ENCODE results near the gene CDY2A. TPM values are rescaled to one million over a fixed set of nuclear protein-coding genes. Genes with fewer than 3 reads are reported as not detected.
"Not testable (repeated sequence)": the region's sequence is repeated elsewhere in the genome, so short reads cannot be mapped to it uniquely, and the experiment has no call there.

The CDY2A gene
- total and polyA plus RNA-seq, 9 of the 15 experiments (the other 6 are each of a cell fraction or from before 2014, with no cell fraction given): not detected

DNA sequence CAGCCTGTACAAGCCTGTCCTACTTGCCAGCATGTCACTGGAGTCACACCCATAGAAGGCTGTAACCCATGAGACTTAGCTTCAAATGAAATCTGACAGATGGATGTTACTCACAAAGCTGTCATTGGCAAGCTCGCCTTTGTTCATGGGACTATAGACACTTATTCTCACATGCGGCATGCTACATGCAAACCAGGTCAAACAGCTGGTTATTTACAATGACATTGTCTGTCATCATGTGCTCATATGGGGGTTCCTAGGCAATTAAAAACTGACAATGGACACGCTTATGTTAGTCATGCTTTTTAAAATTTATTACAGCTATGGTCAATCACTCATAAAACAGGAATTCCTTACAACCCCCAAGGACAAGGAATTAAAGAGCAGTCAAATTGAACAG, 30.9 kb downstream of the CDY2A start:
- H3K36me3 ChIP-seq (ENCODE audit: control insufficient read depth, insufficient read depth, low read length); H3K4me1 ChIP-seq (replicated peaks in 1 of 2; ENCODE audit: control insufficient read depth in 2 of 2, insufficient read depth in 2 of 2, low read length in 2 of 2); H4K20me1 ChIP-seq (replicated peaks; ENCODE audit: control insufficient read depth, insufficient read depth, low read length); H3K4me2 ChIP-seq (ENCODE audit: insufficient read depth, low read length); ATAC-seq; BruUV-seq (replicated peaks); H3K79me2 ChIP-seq (ENCODE audit: control insufficient read depth, insufficient read depth, low read length); H2AFZ ChIP-seq (ENCODE audit: low read depth, low read length); FAIRE-seq; DNase-seq (ENCODE audit: extremely low read depth in 1 of 4, low spot score in 3 of 4); H3K9ac ChIP-seq (ENCODE audit: insufficient read depth in 1 of 2, low read depth in 2 of 2, low read length in 2 of 2); H3K27me3 ChIP-seq (ENCODE audit: control insufficient read depth in 2 of 2, insufficient read depth in 2 of 2, low read length in 2 of 2); H3K9me3 ChIP-seq (replicated peaks; ENCODE audit: control insufficient read depth, insufficient read depth, low read depth, low read length); POLR2A ChIA-PET; H3K9me1 ChIP-seq (ENCODE audit: control insufficient read depth, insufficient read depth, low read length); H3K27ac ChIP-seq (ENCODE audit: extremely low read depth, low read depth, low read length); CTCF ChIA-PET (ENCODE audit: low intra/inter-chr PET ratio); in situ Hi-C loops (cut with MboI); H3K4me3 ChIP-seq; intact Hi-C loops (cut with micrococcal nuclease): not testable (repeated sequence)
- WGBS (ENCODE audit: insufficient coverage, low coverage, missing lambda C conversion rate): no CpG with 5 or more reads among the region's 3 CpGs

DNA sequence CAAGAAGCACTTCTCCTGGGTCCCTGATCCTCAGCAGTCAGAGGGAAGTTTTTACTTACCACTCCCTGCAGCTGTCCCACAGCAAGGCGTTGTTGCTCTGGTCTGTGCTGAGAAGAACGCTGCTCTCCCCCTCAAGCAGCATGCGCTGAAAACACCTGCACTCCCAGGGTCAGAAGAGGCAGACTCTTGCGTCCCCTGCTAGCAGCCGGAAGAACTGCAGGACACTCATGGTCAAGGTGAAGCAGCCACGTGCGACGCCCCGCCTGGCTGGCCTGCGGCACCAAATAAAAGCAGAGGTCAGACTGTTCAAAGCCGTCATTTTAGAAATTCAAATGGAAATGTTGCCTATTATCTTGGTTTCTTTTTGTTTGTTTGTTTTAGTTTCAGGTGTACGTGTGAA, 47.9 kb downstream of the CDY2A start:
- BruUV-seq (replicated peaks): not testable (repeated sequence)

More for the DNA sequence above, 47.9 kb downstream of the CDY2A start:
- H3K9me1 ChIP-seq (ENCODE audit: control insufficient read depth, insufficient read depth, low read length); H3K4me2 ChIP-seq (ENCODE audit: insufficient read depth, low read length); H3K36me3 ChIP-seq (ENCODE audit: control insufficient read depth, insufficient read depth, low read length); H3K4me3 ChIP-seq; FAIRE-seq; CTCF ChIA-PET (ENCODE audit: low intra/inter-chr PET ratio); DNase-seq (ENCODE audit: extremely low read depth in 1 of 4, low spot score in 3 of 4); POLR2A ChIA-PET; H2AFZ ChIP-seq (ENCODE audit: low read depth, low read length); H3K9me3 ChIP-seq (replicated peaks; ENCODE audit: control insufficient read depth, insufficient read depth, low read depth, low read length); H3K4me1 ChIP-seq (replicated peaks in 1 of 2; ENCODE audit: control insufficient read depth in 2 of 2, insufficient read depth in 2 of 2, low read length in 2 of 2); intact Hi-C loops (cut with micrococcal nuclease); H4K20me1 ChIP-seq (replicated peaks; ENCODE audit: control insufficient read depth, insufficient read depth, low read length); H3K9ac ChIP-seq (ENCODE audit: insufficient read depth in 1 of 2, low read depth in 2 of 2, low read length in 2 of 2); H3K27me3 ChIP-seq (ENCODE audit: control insufficient read depth in 2 of 2, insufficient read depth in 2 of 2, low read length in 2 of 2); H3K27ac ChIP-seq (ENCODE audit: extremely low read depth, low read depth, low read length); ATAC-seq; H3K79me2 ChIP-seq (ENCODE audit: control insufficient read depth, insufficient read depth, low read length); in situ Hi-C loops (cut with MboI): not testable (repeated sequence)
- WGBS (ENCODE audit: insufficient coverage, low coverage, missing lambda C conversion rate): no CpG with 5 or more reads among the region's 12 CpGs

Other genes starting within 250 kb of the CDY2A start
- not detected in 2 replicates for gene CDY2B, start 145.6 kb upstream of the CDY2A start, total RNA-seq (2014; rRNA removed)
- gene CDY2B, start 145.6 kb upstream of the CDY2A start, total RNA-seq (2014; rRNA removed; fragmentation: Illumina TruSeq; extraction: Trizol): not detected in 2 replicates
- not detected in 2 replicates for gene CDY2B, start 145.6 kb upstream of the CDY2A start, total RNA-seq (2015; rRNA removed; fragmentation: Illumina TruSeq; extraction: Trizol)
- gene CDY2B, start 145.6 kb upstream of the CDY2A start, total RNA-seq (2021): not detected in 2 replicates
- gene CDY2B, start 145.6 kb upstream of the CDY2A start, polyA plus RNA-seq (2011; rRNA removed): not detected in 2 replicates
- gene CDY2B, start 145.6 kb upstream of the CDY2A start, polyA plus RNA-seq (2014; fragmentation: Illumina TruSeq; extraction: Trizol): not detected in 2 replicates
- gene CDY2B, start 145.6 kb upstream of the CDY2A start, polyA plus RNA-seq (2014; fragmentation: Nextera tagmentation; extraction: Ambion mirVana): not detected
- gene CDY2B, start 145.6 kb upstream of the CDY2A start, polyA plus RNA-seq (2014; rRNA removed): not detected in 2 replicates